IPS-15b (cell line): ENCODE measurements around the gene DNAH14.
A peak's percentile ranks its signal among the peaks of the same experiment; 100 is the strongest.
"Not testable (repeated sequence)": the region's sequence is repeated elsewhere in the genome, so short reads cannot be mapped to it uniquely, and the experiment has no call there.

Source experiments
- H3K27me3 ChIP-seq: one replicate; pipeline ENCODE4 v1.6.1; 2013; ENCODE audit warnings: low read length; ENCODE audit not compliant: control insufficient read depth, insufficient read depth
- H3K36me3 ChIP-seq: one replicate; pipeline ENCODE4 v1.6.1; 2013; ENCODE audit warnings: low read length; ENCODE audit not compliant: control insufficient read depth, insufficient read depth
- H3K4me1 ChIP-seq: one replicate; pipeline ENCODE4 v1.6.1; 2013; ENCODE audit warnings: mild to moderate bottlenecking, low read length; ENCODE audit not compliant: control insufficient read depth, insufficient read depth
- H3K4me3 ChIP-seq: one replicate; pipeline ENCODE4 v1.5.1; 2013; ENCODE audit warnings: low read depth, low read length
- H3K9ac ChIP-seq: one replicate; pipeline ENCODE4 v1.6.1; 2013; ENCODE audit warnings: low read depth, mild to moderate bottlenecking, low read length
- H3K9me3 ChIP-seq: one replicate; pipeline ENCODE4 v1.6.1; 2013; ENCODE audit warnings: mild to moderate bottlenecking, low read length; ENCODE audit not compliant: control insufficient read depth, insufficient read depth

The DNAH14 gene

DNA sequence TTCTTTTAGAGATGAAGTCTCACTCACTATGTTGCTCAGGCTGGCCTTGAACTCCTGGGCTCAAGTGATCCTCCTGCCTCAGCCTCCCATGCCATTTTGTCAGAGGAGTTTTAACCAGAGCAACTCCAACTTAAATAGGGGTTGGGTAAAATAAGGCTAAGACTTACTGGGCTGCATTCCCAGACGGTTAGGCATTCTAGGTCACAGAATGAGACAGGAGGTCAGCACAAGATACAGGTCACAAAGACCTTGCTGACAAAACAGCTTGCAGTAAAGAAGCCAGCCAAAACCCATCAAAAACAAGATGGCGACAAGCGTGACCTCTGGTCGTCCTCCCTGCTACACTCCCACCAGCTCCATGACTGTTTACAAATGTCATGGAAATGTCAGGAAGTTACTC is 5.7 kb upstream of the DNAH14 start:
- H3K36me3 ChIP-seq = no peaks in the 10 kb centered on the region

DNA sequence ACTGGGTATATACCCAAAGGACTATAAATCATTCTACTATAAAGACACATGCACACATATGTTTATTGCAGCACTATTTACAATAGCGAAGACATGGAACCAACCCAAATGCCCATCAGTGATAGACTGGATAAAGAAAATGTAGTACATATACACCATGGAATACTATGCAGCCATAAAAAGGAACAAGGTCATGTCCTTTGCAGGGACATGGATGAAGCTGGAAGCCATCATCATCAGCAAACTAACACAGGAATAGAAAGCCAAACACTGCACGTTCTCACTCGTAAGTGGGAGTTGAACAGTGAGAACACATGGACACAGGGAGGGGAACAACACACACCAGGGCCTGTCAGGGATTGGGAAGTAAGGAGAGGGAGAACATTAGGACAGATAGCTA is 1.8 kb upstream of the DNAH14 start:
- H3K36me3 ChIP-seq, H3K9ac ChIP-seq, H3K4me1 ChIP-seq, H3K4me3 ChIP-seq, H3K9me3 ChIP-seq, H3K27me3 ChIP-seq: not testable (repeated sequence)

More for the DNA sequence above, 5.7 kb upstream of the DNAH14 start:
- no peak overlapping the region for H3K9ac ChIP-seq
- no peak overlapping the region for H3K4me3 ChIP-seq
- no peaks in the 10 kb centered on the region for H3K9me3 ChIP-seq
- no peaks in the 10 kb centered on the region for H3K27me3 ChIP-seq
- H3K4me1 ChIP-seq = no peaks in the 10 kb centered on the region

DNA sequence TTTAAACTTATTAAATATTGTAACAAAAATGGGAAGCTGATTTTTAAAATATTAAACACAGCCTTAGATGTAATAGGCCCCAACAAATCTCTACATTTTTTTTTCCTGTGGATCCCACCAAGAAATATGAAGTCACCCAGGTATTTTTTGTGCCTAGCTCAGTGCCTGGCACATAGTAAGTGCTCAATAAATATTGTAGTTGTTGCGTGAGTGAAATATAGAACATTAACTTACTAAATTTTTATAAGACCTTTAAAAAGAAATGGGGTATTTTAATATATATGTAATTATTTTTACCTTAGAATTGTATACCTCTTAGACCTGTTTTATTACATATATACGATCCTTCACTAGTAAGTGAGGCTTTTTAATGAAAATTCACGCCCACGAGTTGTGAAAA is 569 bp upstream of the DNAH14 start:
- H3K27me3 ChIP-seq = peaks cover 3% of the 10 kb centered on the region
- H3K9me3 ChIP-seq = peaks cover 6% of the 10 kb centered on the region
- H3K36me3 ChIP-seq = no peaks in the 10 kb centered on the region
- H3K9ac ChIP-seq = no peak overlapping the region
- H3K4me3 ChIP-seq = peak overlapping the region; percentile 72
- no peaks in the 10 kb centered on the region for H3K4me1 ChIP-seq

DNA sequence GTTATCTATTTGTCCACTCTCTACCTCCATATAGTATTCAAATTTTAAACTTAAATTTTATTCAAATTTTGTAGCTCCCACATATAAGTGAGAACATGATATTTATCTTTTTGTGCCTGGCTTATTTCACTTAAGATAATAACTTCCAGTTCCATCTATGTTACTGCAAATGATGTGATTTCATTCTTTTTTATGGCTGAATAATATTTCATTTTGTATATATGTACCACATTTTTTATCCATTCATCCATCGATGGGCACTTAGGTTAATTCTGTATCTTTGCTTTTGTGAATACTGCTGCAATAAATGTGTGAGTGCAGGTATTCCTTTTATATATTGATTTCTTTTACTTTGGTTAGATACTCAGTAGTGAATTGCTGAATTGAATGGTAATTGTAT is 2.1 kb downstream of the DNAH14 start:
- Histone ChIP-seq H3K4me3 (no peak overlapping the region), H3K27me3 (peaks cover 3% of the 10 kb centered on the region), H3K9me3 (peaks cover 7% of the 10 kb centered on the region), H3K4me1 (no peaks in the 10 kb centered on the region), H3K36me3 (no peaks in the 10 kb centered on the region), H3K9ac (no peak overlapping the region)

DNA sequence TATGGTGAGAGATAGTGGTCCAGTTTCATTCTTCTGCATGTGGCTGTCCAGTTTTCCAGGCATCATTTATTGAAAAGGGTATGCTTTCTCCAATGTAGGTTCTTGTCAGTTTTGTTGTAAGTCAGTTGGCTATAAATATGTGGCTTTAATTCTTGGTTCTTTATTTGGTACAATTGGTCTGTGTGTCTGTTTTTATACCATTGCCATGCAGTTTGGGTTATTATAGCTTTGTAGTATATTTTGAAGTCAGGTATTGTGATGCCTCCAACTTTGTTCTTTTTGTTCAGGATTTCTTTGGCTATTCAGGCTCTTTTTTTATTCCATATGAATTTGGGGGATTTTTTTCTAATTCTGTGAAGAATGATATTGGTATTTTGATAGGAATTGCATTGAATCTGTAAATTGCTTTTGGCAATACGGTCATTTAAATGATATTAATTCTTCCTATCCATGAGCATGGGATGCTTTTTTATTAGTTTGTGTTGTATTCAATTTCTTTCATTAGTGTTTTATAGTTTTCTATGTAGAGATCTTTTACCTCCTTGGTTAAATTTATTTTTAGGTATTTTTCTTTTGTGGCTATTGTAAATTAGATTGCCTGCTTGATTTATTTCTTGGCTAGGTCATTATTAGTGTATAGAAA is 3.3 kb downstream of the DNAH14 start:
- no peaks in the 10 kb centered on the region for H3K36me3 ChIP-seq
- peaks cover 9% of the 10 kb centered on the region for H3K9me3 ChIP-seq
- no peak overlapping the region for H3K9ac ChIP-seq
- H3K4me1 ChIP-seq = no peaks in the 10 kb centered on the region
- no peak overlapping the region for H3K4me3 ChIP-seq
- peaks cover 3% of the 10 kb centered on the region for H3K27me3 ChIP-seq

DNA sequence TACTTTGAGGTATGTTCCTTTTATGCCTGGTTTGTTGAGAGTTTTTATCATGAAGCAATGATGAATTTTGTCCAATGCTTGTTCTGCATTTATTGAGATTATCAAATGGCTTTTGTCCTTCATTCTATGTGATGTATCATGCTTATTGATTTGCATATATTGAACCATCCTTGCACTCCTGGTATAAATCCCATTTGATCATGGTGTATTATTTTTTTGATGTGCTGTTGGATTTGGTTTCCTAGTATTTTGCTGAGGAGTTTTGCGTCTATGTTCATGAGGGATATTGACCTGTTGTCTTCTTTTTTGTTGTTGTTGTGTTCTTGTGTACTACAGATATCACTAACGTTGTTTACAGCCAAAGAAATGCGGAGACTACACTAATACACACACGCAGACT is 4.1 kb downstream of the DNAH14 start:
- no peaks in the 10 kb centered on the region for H3K4me1 ChIP-seq
- H3K4me3 ChIP-seq = no peak overlapping the region
- peaks cover 3% of the 10 kb centered on the region for H3K27me3 ChIP-seq
- H3K9me3 ChIP-seq = peaks cover 9% of the 10 kb centered on the region
- H3K36me3 ChIP-seq = no peaks in the 10 kb centered on the region
- no peak overlapping the region for H3K9ac ChIP-seq

DNA sequence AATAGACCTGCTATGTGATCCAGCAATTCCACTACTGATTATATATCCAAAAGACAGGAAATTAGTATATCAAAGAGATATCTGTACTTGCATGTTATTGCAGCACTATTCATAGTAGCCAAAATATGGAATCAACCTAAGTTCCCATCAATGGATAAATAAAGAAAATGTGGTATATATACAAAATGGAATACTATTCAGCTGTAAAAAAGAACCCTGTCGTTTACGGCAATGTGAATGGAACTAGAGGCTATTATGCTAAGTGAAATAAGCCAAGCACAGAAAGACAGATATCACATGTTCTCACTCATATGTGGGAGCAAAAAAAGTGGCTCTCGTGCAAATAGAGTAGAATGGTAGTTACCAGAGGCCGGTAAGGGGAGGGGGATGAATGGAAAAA is 9.2 kb downstream of the DNAH14 start:
- H3K36me3 ChIP-seq = no peaks in the 10 kb centered on the region

DNA sequence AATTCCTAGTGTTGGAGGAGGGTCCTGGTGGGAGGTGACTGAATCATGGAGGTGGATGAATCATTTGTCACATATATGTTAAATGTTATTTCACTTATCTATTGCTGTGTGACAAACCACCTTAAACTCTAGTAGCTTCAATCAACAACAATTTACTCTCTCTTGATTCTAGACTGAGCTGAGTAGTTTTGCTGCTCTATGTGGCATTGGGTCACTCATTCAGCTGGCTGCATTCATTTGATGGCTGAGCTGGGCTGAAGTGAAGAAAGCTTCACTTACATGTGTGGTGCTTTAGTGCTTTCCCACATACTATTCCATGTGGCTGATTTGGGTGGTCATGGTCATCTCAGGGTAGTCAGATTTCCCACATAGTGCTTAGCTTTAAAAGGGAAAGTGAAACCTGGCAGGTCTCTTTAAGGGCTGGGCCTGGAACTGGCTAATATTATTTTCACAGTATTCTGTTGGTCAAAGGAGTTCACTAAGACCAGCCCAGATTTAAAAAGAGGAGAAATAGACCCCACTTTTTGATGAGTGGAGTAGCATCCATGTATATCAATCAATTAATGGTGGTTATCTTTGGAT is 10.5 kb downstream of the DNAH14 start:
- Histone ChIP-seq H3K4me3 (no peak overlapping the region), H3K9me3 (peaks cover 3% of the 10 kb centered on the region), H3K27me3 (no peaks in the 10 kb centered on the region), H3K4me1 (no peaks in the 10 kb centered on the region), H3K9ac (no peak overlapping the region), H3K36me3 (no peaks in the 10 kb centered on the region)

More for the DNA sequence above, 9.2 kb downstream of the DNAH14 start:
- H3K9me3 ChIP-seq = peaks cover 6% of the 10 kb centered on the region
- no peak overlapping the region for H3K4me3 ChIP-seq
- H3K4me1 ChIP-seq = no peaks in the 10 kb centered on the region
- no peak overlapping the region for H3K9ac ChIP-seq
- H3K27me3 ChIP-seq = no peaks in the 10 kb centered on the region

DNA sequence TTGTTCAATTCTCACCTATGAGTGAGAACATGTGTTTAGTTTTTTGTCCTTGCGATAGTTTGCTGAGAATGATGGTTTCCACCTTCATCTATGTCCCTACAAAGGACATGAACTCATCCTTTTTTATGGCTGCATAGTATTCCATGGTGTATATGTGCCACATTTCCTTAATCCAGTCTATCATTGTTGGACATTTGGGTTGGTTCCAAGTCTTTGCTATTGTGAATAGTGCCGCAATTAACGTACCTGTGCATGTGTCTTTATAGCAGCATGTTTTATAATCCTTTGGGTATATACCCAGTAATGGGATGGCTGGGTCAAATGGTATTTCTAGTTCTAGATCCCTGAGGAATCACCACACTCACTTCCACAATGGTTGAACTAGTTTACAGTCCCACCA is 11.3 kb downstream of the DNAH14 start:
- not testable (repeated sequence) for H3K4me3 ChIP-seq, H3K4me1 ChIP-seq, H3K9me3 ChIP-seq, H3K36me3 ChIP-seq, H3K9ac ChIP-seq, H3K27me3 ChIP-seq

DNA sequence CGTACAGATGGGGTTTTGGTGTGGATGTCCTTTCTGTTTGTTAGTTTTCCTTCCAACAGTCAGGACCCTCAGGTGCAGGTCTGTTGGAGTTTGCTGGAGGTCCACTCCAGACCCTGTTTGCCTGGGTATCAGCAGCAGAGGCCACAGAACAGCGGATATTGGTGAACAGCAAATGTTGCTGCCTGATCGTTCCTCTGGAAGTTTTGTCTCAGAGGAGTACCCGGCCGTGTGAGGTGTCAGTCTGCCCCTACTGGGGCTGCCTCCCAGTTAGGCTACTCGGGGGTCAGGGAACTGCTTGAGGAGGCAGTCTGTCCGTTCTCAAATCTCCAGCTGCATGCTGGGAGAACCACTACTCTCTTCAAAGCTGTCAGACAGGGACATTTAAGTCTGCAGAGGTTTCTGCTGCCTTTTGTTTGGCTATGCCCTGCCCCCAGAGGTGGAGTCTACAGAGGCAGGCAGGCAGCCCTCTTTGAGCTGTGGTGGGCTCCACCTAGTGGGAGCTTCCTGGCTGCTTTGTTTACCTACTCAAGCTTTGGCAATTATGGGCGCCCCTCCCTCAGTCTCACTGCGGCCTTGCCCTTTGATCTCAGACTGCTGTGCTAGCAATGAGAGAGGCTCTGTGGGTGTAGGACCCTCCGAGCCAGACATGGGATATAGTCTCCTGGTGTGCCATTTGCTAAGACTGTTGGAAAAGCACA is 16.3 kb downstream of the DNAH14 start:
- H3K36me3 ChIP-seq, H3K27me3 ChIP-seq, H3K4me1 ChIP-seq, H3K9me3 ChIP-seq, H3K4me3 ChIP-seq, H3K9ac ChIP-seq: not testable (repeated sequence)

DNA sequence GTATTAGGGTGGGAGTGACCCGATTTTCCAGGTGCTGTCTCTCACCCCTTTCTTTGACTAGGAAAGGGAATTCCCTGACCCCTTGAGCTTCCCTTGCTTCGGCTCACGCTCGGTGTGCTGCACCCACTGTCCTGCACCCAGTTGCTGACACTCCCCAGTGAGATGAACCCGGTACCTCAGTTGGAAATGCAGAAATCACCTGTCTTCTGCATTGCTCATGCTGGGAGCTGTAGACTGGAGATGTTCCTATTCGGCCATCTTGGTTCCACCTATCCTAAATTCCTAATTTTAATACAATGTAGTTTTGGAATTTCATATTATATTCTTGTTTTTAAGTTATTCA is 16.8 kb downstream of the DNAH14 start:
- H3K36me3 ChIP-seq, H3K4me1 ChIP-seq, H3K4me3 ChIP-seq, H3K9me3 ChIP-seq, H3K9ac ChIP-seq, H3K27me3 ChIP-seq: not testable (repeated sequence)

DNA sequence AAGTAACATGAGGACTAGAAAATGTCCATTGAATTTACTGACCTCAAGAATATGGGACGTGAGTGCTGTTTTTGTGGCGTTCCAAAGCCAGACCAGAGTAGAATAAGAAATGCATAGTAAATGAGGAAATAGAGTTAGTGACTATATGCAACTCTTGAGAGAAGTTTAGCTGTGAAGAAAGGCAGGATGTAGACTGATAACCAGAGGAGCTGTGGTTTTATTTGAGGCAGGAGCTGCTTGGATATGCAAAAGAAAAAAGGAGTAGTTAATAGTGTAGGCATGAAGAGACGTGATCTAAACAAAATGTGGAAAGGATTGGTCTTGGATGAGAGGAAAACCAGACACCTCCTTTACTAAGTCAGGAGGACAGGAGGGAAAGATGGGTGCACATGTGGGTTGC is 28.2 kb downstream of the DNAH14 start:
- no peaks in the 10 kb centered on the region for H3K36me3 ChIP-seq

More for the DNA sequence above, 28.2 kb downstream of the DNAH14 start:
- H3K9ac ChIP-seq = no peak overlapping the region
- no peaks in the 10 kb centered on the region for H3K9me3 ChIP-seq
- no peaks in the 10 kb centered on the region for H3K4me1 ChIP-seq
- H3K4me3 ChIP-seq = no peak overlapping the region
- no peaks in the 10 kb centered on the region for H3K27me3 ChIP-seq
